GM23338 (cell line): ENCODE data around the gene ACCSL. TPM values are rescaled to one million over a fixed set of nuclear protein-coding genes. Genes with fewer than 3 reads are reported as not detected.

Experiments used
- ATAC-seq: fragments of 200-7000 bp; cut with Tn5 transposase; 3 replicates; pipeline ENCODE4 v1.9.1; 2020
- DNase-seq: peaks from one replicate; pipeline ENCODE4 v3.0.0-alpha.2; 2015; ENCODE audit warnings: low spot score
- H2AFZ ChIP-seq: fragments of 200-600 bp; sonication (generic); 2 replicates; pipeline ENCODE4 v1.8.0; 2016; ENCODE audit warnings: antibody characterized with exemption, mild to moderate bottlenecking, moderate library complexity
- H3F3A ChIP-seq: fragments of 200-600 bp; sonication (generic); replicated peaks from 2 replicates; pipeline ENCODE4 v1.8.0; 2017; ENCODE audit warnings: antibody characterized with exemption, mixed run types, low read depth
- H3K27ac ChIP-seq: fragments of 200-600 bp; sonication (generic); 2 replicates; pipeline ENCODE4 v1.6.1; 2016; ENCODE audit warnings: low read depth
- H3K27me3 ChIP-seq: fragments of 200-600 bp; sonication (generic); 2 replicates; pipeline ENCODE4 v1.8.0; 2016; ENCODE audit warnings: mild to moderate bottlenecking, mixed run types, moderate library complexity; ENCODE audit not compliant: insufficient read depth
- H3K36me3 ChIP-seq: fragments of 200-600 bp; sonication (generic); 2 replicates; pipeline ENCODE4 v1.8.0; 2016; ENCODE audit warnings: mild to moderate bottlenecking; ENCODE audit not compliant: insufficient read depth
- H3K4me1 ChIP-seq: fragments of 200-600 bp; sonication (generic); 2 replicates; pipeline ENCODE4 v1.8.0; 2016; ENCODE audit warnings: mild to moderate bottlenecking, moderate library complexity; ENCODE audit not compliant: insufficient read depth
- H3K4me2 ChIP-seq: fragments of 200-600 bp; sonication (generic); 2 replicates; pipeline ENCODE4 v1.7.1; 2017; ENCODE audit warnings: mixed run types
- H3K4me3 ChIP-seq: fragments of 200-600 bp; sonication (generic); 2 replicates; pipeline ENCODE4 v1.6.1; 2016; ENCODE audit warnings: mixed run types
- H3K79me2 ChIP-seq: fragments of 200-600 bp; sonication (generic); replicated peaks from 2 replicates; pipeline ENCODE4 v1.8.0; 2017; ENCODE audit warnings: mild to moderate bottlenecking; ENCODE audit not compliant: insufficient read depth
- H3K9me2 ChIP-seq: fragments of 200-600 bp; sonication (generic); 2 replicates; pipeline ENCODE4 v1.8.0; 2017; ENCODE audit not compliant: insufficient read depth
- H4K20me1 ChIP-seq: fragments of 200-600 bp; sonication (generic); replicated peaks from 2 replicates; pipeline ENCODE4 v1.8.0; 2017; ENCODE audit warnings: mild to moderate bottlenecking; ENCODE audit not compliant: insufficient read depth
- H3K27ac Mint-ChIP-seq: 2 replicates; pipeline ENCODE4 v1.8.0; 2020; ENCODE audit warnings: inconsistent platforms, mild to moderate bottlenecking, moderate library complexity, mixed read lengths
- H3K27me3 Mint-ChIP-seq: 3 replicates; pipeline ENCODE4 v1.8.0; 2022; ENCODE audit warnings: low read depth, mild to moderate bottlenecking, moderate library complexity, mixed read lengths, inconsistent platforms; ENCODE audit not compliant: insufficient read depth, poor library complexity
- H3K36me3 Mint-ChIP-seq: 3 replicates; pipeline ENCODE4 v1.8.0; 2021; ENCODE audit warnings: low read depth, mild to moderate bottlenecking, inconsistent platforms, moderate library complexity, mixed read lengths
- H3K4me1 Mint-ChIP-seq: 3 replicates; pipeline ENCODE4 v1.8.0; 2020; ENCODE audit warnings: mild to moderate bottlenecking, inconsistent platforms, mixed read lengths
- H3K4me3 Mint-ChIP-seq: 3 replicates; pipeline ENCODE4 v1.8.0; 2021; ENCODE audit warnings: moderate library complexity, mild to moderate bottlenecking, inconsistent platforms, mixed read lengths
- H3K9me3 Mint-ChIP-seq: 3 replicates; pipeline ENCODE4 v1.8.0; 2020; ENCODE audit warnings: moderate library complexity, mild to moderate bottlenecking, inconsistent platforms, mixed read lengths
- CREB1 ChIP-seq: fragments of 250-450 bp; sonication (Bioruptor Pico); IDR thresholded peaks from 2 replicates; pipeline ENCODE4 v1.5.0; 2020; ENCODE audit warnings: low read depth, mild to moderate bottlenecking, moderate library complexity
- EZH2 ChIP-seq: fragments of 200-600 bp; sonication (generic); IDR thresholded peaks from one replicate; pipeline ENCODE4 v1.8.0; 2017; ENCODE audit warnings: antibody characterized with exemption, mild to moderate bottlenecking, low read depth; ENCODE audit not compliant: unreplicated experiment
- EZH2phosphoT487 ChIP-seq: fragments of 200-600 bp; sonication (generic); IDR thresholded peaks from one replicate; pipeline ENCODE4 v1.8.1; 2018; ENCODE audit warnings: antibody characterized with exemption; ENCODE audit not compliant: unreplicated experiment
- JUNB ChIP-seq: IDR thresholded peaks from one replicate; pipeline ENCODE4 v1.6.1; 2016; ENCODE audit warnings: antibody characterized with exemption; ENCODE audit not compliant: unreplicated experiment
- NANOG ChIP-seq: IDR thresholded peaks from 2 replicates; pipeline ENCODE4 v1.6.1; 2016; ENCODE audit warnings: antibody characterized with exemption, borderline replicate concordance
- POLR2AphosphoS5 ChIP-seq: IDR thresholded peaks from 2 replicates; pipeline ENCODE4 v1.6.1; 2016; ENCODE audit warnings: antibody characterized with exemption, low read depth
- STAT1 ChIP-seq: IDR thresholded peaks from one replicate; pipeline ENCODE4 v1.6.1; 2016; ENCODE audit warnings: antibody characterized with exemption; ENCODE audit not compliant: unreplicated experiment
- ZNF114 ChIP-seq: fragments of 250-450 bp; sonication (Bioruptor Pico); IDR thresholded peaks from 2 replicates; pipeline ENCODE4 v1.5.0; 2020; ENCODE audit warnings: mild to moderate bottlenecking, moderate library complexity
- ZNF331 ChIP-seq: fragments of 250-450 bp; sonication (Bioruptor Pico); IDR thresholded peaks from 2 replicates; pipeline ENCODE4 v1.5.0; 2020; ENCODE audit warnings: low read depth, mild to moderate bottlenecking, moderate library complexity
- polyA plus RNA-seq: library from polyadenylated mRNA; unstranded; fragments of >200 nt; fragmentation: Nextera tagmentation; extraction: Ambion mirVana; gene quantifications from 2 replicates; pipeline ENCODE4 v1.2.1, GENCODE V29; 2016
- total RNA-seq: library from RNA; depleted of rRNA; stranded (reverse); fragments of >200 nt; shearing (Covaris generic); gene quantifications from 2 replicates; pipeline ENCODE4 v1.2.3, GENCODE V29; 2014
- TF ChIP-seq, protein P1 (sequence below): IDR thresholded peaks from 2 replicates; pipeline ENCODE4 v1.6.1; 2016; ENCODE audit warnings: antibody characterized with exemption
- TF ChIP-seq, protein P2 (sequence below): fragments of 250-450 bp; sonication (Bioruptor Pico); IDR thresholded peaks from 2 replicates; pipeline ENCODE4 v1.5.0; 2020; ENCODE audit warnings: mild to moderate bottlenecking, moderate library complexity
- TF ChIP-seq, protein P3 (sequence below), 2 experiments: fragments of 200-600 bp in 1 of 2; sonication (generic) in 1 of 2; conservative IDR thresholded peaks; 2 replicates each; pipeline versions ENCODE4 v1.5.1 to v1.6.1; 2016 to 2017; ENCODE audit warnings: antibody characterized with exemption in 2 of 2, low read depth in 2 of 2, mild to moderate bottlenecking in 2 of 2, moderate library complexity in 1 of 2
- TF ChIP-seq, protein P4 (sequence below): IDR thresholded peaks from one replicate; pipeline ENCODE4 v1.6.1; 2018; ENCODE audit warnings: antibody characterized with exemption; ENCODE audit not compliant: unreplicated experiment

ACCSL gene
- total and polyA plus RNA-seq, 2 experiments from 2014 or later = not detected

DNA sequence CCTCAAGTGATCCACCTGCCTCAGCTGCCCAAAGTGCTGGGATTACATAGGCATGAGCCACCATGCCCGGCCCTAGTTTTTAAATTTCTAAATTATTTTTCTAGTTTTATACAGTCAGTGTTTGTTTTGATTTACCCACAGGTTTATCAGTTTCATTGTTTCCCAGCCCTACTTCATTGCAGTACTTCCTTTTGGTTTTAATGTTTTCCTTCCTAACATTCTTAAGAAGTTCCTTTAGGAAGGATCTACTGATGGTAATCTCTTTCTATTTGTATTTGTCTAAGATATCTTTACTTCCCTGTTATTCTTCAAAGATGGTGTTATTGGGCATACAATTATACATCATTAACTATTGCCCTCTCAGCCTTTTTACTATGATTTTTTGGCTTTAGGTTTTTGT is 42.8 kb downstream of the ACCSL start:
- Histone ChIP-seq H3K79me2 (no peaks in the 10 kb centered on the region), H3K9me2 (peaks cover 4% of the 10 kb centered on the region; the same call in 1 of the 2 replicates), H3K27me3 (no peaks in the 10 kb centered on the region), H3K4me1 (no peaks in the 10 kb centered on the region), H3F3A (no peaks in the 10 kb centered on the region), H4K20me1 (no peaks in the 10 kb centered on the region), H3K4me2 (no peak overlapping the region), H2AFZ (no peak overlapping the region), H3K4me3 (no peak overlapping the region), H3K36me3 (no peaks in the 10 kb centered on the region), H3K27ac (no peak overlapping the region)
- ATAC-seq (no peak), DNase-seq (no peak)
- H3K27ac Mint-ChIP-seq = no peak overlapping the region
- no peaks in the 10 kb centered on the region; the same call in 2 of the 3 replicates for H3K4me1 Mint-ChIP-seq
- peaks cover 22% of the 10 kb centered on the region for H3K9me3 Mint-ChIP-seq
- no peak overlapping the region for H3K4me3 Mint-ChIP-seq
- peaks cover 6% of the 10 kb centered on the region for H3K27me3 Mint-ChIP-seq
- peaks cover 23% of the 10 kb centered on the region for H3K36me3 Mint-ChIP-seq
- TF ChIP-seq ZNF114 (CRISPR knock-in tag) = no peak
- TF ChIP-seq, protein P1, sequence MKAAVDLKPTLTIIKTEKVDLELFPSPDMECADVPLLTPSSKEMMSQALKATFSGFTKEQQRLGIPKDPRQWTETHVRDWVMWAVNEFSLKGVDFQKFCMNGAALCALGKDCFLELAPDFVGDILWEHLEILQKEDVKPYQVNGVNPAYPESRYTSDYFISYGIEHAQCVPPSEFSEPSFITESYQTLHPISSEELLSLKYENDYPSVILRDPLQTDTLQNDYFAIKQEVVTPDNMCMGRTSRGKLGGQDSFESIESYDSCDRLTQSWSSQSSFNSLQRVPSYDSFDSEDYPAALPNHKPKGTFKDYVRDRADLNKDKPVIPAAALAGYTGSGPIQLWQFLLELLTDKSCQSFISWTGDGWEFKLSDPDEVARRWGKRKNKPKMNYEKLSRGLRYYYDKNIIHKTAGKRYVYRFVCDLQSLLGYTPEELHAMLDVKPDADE = no peak
- TF ChIP-seq, protein P2, sequence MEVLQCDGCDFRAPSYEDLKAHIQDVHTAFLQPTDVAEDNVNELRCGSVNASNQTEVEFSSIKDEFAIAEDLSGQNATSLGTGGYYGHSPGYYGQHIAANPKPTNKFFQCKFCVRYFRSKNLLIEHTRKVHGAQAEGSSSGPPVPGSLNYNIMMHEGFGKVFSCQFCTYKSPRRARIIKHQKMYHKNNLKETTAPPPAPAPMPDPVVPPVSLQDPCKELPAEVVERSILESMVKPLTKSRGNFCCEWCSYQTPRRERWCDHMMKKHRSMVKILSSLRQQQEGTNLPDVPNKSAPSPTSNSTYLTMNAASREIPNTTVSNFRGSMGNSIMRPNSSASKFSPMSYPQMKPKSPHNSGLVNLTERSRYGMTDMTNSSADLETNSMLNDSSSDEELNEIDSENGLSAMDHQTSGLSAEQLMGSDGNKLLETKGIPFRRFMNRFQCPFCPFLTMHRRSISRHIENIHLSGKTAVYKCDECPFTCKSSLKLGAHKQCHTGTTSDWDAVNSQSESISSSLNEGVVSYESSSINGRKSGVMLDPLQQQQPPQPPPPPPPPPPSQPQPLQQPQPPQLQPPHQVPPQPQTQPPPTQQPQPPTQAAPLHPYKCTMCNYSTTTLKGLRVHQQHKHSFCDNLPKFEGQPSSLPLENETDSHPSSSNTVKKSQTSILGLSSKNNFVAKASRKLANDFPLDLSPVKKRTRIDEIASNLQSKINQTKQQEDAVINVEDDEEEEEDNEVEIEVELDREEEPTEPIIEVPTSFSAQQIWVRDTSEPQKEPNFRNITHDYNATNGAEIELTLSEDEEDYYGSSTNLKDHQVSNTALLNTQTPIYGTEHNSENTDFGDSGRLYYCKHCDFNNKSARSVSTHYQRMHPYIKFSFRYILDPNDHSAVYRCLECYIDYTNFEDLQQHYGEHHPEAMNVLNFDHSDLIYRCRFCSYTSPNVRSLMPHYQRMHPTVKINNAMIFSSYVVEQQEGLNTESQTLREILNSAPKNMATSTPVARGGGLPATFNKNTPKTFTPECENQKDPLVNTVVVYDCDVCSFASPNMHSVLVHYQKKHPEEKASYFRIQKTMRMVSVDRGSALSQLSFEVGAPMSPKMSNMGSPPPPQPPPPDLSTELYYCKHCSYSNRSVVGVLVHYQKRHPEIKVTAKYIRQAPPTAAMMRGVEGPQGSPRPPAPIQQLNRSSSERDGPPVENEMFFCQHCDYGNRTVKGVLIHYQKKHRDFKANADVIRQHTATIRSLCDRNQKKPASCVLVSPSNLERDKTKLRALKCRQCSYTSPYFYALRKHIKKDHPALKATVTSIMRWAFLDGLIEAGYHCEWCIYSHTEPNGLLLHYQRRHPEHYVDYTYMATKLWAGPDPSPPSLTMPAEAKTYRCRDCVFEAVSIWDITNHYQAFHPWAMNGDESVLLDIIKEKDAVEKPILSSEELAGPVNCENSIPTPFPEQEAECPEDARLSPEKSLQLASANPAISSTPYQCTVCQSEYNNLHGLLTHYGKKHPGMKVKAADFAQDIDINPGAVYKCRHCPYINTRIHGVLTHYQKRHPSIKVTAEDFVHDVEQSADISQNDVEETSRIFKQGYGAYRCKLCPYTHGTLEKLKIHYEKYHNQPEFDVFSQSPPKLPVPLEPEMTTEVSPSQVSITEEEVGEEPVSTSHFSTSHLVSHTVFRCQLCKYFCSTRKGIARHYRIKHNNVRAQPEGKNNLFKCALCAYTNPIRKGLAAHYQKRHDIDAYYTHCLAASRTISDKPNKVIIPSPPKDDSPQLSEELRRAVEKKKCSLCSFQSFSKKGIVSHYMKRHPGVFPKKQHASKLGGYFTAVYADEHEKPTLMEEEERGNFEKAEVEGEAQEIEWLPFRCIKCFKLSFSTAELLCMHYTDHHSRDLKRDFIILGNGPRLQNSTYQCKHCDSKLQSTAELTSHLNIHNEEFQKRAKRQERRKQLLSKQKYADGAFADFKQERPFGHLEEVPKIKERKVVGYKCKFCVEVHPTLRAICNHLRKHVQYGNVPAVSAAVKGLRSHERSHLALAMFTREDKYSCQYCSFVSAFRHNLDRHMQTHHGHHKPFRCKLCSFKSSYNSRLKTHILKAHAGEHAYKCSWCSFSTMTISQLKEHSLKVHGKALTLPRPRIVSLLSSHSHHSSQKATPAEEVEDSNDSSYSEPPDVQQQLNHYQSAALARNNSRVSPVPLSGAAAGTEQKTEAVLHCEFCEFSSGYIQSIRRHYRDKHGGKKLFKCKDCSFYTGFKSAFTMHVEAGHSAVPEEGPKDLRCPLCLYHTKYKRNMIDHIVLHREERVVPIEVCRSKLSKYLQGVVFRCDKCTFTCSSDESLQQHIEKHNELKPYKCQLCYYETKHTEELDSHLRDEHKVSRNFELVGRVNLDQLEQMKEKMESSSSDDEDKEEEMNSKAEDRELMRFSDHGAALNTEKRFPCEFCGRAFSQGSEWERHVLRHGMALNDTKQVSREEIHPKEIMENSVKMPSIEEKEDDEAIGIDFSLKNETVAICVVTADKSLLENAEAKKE (CRISPR knock-in tag) = no peak
- no peak for TF ChIP-seq POLR2AphosphoS5
- TF ChIP-seq JUNB = no peak
- no peak for TF ChIP-seq CREB1 (CRISPR knock-in tag)
- TF ChIP-seq, protein P3, sequence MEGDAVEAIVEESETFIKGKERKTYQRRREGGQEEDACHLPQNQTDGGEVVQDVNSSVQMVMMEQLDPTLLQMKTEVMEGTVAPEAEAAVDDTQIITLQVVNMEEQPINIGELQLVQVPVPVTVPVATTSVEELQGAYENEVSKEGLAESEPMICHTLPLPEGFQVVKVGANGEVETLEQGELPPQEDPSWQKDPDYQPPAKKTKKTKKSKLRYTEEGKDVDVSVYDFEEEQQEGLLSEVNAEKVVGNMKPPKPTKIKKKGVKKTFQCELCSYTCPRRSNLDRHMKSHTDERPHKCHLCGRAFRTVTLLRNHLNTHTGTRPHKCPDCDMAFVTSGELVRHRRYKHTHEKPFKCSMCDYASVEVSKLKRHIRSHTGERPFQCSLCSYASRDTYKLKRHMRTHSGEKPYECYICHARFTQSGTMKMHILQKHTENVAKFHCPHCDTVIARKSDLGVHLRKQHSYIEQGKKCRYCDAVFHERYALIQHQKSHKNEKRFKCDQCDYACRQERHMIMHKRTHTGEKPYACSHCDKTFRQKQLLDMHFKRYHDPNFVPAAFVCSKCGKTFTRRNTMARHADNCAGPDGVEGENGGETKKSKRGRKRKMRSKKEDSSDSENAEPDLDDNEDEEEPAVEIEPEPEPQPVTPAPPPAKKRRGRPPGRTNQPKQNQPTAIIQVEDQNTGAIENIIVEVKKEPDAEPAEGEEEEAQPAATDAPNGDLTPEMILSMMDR (conservative IDR thresholded peaks at IDR 0.05; ENCODE audit: low read depth in 2 of 2) = no peak
- no peak for TF ChIP-seq STAT1
- TF ChIP-seq NANOG = no peak
- TF ChIP-seq, protein P4, sequence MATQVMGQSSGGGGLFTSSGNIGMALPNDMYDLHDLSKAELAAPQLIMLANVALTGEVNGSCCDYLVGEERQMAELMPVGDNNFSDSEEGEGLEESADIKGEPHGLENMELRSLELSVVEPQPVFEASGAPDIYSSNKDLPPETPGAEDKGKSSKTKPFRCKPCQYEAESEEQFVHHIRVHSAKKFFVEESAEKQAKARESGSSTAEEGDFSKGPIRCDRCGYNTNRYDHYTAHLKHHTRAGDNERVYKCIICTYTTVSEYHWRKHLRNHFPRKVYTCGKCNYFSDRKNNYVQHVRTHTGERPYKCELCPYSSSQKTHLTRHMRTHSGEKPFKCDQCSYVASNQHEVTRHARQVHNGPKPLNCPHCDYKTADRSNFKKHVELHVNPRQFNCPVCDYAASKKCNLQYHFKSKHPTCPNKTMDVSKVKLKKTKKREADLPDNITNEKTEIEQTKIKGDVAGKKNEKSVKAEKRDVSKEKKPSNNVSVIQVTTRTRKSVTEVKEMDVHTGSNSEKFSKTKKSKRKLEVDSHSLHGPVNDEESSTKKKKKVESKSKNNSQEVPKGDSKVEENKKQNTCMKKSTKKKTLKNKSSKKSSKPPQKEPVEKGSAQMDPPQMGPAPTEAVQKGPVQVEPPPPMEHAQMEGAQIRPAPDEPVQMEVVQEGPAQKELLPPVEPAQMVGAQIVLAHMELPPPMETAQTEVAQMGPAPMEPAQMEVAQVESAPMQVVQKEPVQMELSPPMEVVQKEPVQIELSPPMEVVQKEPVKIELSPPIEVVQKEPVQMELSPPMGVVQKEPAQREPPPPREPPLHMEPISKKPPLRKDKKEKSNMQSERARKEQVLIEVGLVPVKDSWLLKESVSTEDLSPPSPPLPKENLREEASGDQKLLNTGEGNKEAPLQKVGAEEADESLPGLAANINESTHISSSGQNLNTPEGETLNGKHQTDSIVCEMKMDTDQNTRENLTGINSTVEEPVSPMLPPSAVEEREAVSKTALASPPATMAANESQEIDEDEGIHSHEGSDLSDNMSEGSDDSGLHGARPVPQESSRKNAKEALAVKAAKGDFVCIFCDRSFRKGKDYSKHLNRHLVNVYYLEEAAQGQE = no peak
- no peak for TF ChIP-seq ZNF331 (CRISPR knock-in tag)
- no peak for TF ChIP-seq EZH2
- no peak for TF ChIP-seq EZH2phosphoT487
